Measurements from ENCODE around the gene SPTSSA.
"Not testable (repeated sequence)": the region's sequence is repeated elsewhere in the genome, so short reads cannot be mapped to it uniquely, and the experiment has no call there.

SPTSSA gene

DNA sequence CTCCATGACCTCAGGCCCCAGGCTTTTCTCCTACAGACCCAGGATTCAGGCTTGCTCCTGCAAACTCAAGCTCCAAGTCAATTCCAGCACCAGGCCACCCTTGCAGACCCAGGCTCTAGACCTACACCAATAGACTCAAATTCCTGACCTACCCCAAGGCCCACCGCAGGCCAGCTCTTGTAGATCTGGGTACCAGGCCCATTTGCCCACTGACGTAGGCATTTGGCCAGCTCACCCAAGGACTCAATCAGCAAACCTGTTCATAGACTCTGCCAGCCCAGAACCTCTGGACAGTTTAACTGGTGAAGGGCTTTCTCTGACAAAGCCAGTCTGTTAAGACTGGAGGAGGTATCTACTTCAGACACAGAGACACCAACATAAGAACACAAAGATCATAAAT is 52.3 kb downstream of the SPTSSA start:
- TF ChIP-seq, protein P1, sequence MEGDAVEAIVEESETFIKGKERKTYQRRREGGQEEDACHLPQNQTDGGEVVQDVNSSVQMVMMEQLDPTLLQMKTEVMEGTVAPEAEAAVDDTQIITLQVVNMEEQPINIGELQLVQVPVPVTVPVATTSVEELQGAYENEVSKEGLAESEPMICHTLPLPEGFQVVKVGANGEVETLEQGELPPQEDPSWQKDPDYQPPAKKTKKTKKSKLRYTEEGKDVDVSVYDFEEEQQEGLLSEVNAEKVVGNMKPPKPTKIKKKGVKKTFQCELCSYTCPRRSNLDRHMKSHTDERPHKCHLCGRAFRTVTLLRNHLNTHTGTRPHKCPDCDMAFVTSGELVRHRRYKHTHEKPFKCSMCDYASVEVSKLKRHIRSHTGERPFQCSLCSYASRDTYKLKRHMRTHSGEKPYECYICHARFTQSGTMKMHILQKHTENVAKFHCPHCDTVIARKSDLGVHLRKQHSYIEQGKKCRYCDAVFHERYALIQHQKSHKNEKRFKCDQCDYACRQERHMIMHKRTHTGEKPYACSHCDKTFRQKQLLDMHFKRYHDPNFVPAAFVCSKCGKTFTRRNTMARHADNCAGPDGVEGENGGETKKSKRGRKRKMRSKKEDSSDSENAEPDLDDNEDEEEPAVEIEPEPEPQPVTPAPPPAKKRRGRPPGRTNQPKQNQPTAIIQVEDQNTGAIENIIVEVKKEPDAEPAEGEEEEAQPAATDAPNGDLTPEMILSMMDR (IDR thresholded peaks at IDR 0.05; ENCODE audit: control insufficient read depth, extremely low read depth, insufficient read depth), result no peak

DNA sequence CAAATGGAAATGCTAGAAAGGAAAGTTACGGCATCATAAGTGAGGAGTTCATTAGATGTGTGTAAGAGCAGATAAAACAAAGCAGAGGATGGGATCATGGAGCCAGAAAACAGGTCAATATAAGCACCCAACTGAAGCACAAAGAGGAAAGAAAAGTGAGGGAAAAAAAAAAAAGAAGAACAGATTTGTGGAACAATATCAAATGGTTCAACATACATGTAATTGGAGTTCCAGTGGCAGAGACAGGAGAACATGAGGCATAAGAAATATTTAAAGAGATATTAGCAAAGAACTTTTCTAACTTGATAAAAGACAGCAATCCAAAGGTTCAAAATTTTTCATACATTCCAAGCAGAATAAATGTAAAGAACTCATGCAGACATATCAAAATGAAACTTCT is 54.1 kb downstream of the SPTSSA start:
- TF ChIP-seq, protein P1 (IDR thresholded peaks at IDR 0.05; ENCODE audit: control insufficient read depth, extremely low read depth, insufficient read depth), result no peak
- H3K4me3 ChIP-seq (ENCODE audit: low read depth, low read length), result no peak overlapping the region
- DNase-seq (ENCODE audit: low read depth), result no peak

More for the DNA sequence above, 52.3 kb downstream of the SPTSSA start:
- no peak for DNase-seq (ENCODE audit: low read depth)
- H3K4me3 ChIP-seq (ENCODE audit: low read depth, low read length), result no peak overlapping the region

DNA sequence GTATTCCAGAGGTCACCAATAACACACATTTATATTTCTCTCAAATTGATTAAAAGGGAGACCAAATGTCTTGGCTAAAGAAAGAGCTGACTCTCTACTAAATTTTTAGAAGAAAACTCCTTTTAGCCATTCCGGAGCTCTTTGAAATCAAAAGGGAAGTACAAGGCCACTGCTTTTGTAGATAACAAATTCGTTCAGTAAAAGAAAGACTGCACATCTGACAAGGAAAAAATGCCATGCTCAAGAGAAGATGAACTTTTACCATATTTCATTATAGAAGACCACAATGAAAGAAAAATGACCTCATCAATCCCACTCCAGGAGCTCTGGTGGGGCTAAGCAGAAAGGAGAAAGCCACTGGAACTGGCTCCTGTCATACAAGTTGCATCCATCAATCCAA is 57.6 kb downstream of the SPTSSA start:
- TF ChIP-seq, protein P1 (IDR thresholded peaks at IDR 0.05; ENCODE audit: control insufficient read depth, extremely low read depth, insufficient read depth), result no peak
- no peak for DNase-seq (ENCODE audit: low read depth)
- no peak overlapping the region for H3K4me3 ChIP-seq (ENCODE audit: low read depth, low read length)

DNA sequence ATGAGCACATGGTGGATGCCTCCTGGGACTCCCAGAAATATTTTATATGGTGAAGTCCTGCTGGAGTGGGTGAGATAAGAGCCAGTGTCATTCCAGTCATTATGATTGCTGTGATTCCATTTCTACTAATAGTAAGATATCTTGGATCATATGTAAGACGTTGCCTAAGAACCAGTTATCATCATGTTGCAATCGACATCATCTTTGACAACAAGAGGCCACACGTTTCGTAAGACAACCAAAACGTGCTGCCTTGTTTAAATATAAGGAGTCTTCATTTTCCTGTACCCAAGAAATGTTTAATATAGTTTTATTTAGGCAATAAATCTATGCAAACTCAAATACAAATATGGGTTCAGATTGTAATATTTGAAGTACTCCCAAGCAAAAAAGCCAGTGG is 58.4 kb downstream of the SPTSSA start:
- TF ChIP-seq, protein P1 (IDR thresholded peaks at IDR 0.05; ENCODE audit: control insufficient read depth, extremely low read depth, insufficient read depth), result no peak
- H3K4me3 ChIP-seq (ENCODE audit: low read depth, low read length), result no peak overlapping the region
- no peak for DNase-seq (ENCODE audit: low read depth)

DNA sequence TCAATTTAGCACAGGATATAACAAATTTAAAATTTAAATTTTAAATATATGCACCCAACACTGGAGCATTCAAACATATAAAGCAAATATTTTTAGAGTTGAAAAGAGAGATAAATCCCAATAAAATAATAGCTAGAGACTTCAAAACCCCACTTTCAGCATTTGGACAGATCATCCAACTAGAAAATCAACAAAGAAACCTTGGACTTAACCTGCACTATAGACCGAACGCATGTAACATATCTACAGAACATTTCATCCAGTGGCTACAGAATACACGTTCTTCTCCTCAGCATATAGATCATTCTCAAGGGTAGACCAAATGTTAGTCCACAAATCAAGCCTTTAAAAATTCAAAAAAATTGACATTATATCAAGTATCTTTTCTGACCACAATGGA is 64.0 kb downstream of the SPTSSA start:
- TF ChIP-seq, protein P1 (IDR thresholded peaks at IDR 0.05; ENCODE audit: control insufficient read depth, extremely low read depth, insufficient read depth), result no peak
- no peak overlapping the region for H3K4me3 ChIP-seq (ENCODE audit: low read depth, low read length)
- DNase-seq (ENCODE audit: low read depth), result no peak

DNA sequence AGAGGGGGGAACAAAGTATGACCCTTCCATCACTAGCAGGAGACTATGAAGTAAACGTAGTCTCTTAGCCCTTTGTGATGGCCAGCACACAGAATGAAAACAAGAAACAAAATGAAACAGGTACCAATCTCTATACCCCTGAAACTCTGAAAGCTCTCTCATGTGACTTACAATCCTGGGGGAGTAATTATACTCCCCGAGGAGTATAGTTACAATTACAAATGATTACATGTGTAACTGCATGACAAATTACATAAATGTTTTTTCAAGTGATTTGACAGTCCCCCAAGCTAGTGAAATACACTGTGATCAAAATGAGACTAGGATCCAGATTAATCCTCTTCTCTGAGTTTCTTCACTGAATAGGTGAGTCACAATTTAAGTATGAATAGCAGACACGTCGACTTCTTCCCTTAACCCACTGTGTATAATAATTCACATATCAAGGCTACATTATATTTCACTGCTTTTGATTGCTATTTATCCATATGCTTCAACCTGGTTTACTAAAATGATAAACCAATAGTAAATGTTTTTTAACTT is 74.0 kb downstream of the SPTSSA start:
- TF ChIP-seq, protein P1 (IDR thresholded peaks at IDR 0.05; ENCODE audit: control insufficient read depth, extremely low read depth, insufficient read depth), result no peak
- no peak overlapping the region for H3K4me3 ChIP-seq (ENCODE audit: low read depth, low read length)
- no peak for DNase-seq (ENCODE audit: low read depth)

DNA sequence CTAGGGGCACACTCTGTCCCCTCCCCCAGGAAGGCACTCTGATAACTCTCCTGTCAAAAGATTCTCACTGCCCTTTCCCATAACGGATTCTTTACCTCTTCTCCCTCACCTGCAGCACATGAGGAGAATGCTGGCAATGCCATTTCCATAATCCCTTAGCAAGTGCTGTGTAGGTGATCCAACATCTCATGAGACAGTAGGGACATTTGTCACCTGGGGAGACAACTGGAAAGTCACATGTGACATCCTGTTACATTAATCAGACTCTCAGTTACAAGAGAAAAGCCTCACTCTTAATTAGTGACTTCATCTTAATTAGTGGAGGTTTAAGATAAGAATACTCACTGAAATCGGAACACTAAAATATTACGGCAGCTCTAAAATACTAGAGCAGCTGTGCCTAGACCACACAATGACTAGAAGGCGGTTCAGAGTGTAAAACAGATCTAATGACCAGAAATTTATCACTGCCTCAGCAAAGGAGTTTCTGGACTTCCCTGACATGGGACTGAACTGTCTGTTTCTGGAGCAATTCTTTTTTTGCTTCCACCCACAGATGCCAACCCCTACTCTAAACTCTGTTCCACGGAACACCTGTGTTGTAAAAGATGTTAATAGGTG is 75.1 kb downstream of the SPTSSA start:
- TF ChIP-seq, protein P1 (IDR thresholded peaks at IDR 0.05; ENCODE audit: control insufficient read depth, extremely low read depth, insufficient read depth), result no peak
- H3K4me3 ChIP-seq (ENCODE audit: low read depth, low read length), result no peak overlapping the region
- DNase-seq (ENCODE audit: low read depth), result no peak

DNA sequence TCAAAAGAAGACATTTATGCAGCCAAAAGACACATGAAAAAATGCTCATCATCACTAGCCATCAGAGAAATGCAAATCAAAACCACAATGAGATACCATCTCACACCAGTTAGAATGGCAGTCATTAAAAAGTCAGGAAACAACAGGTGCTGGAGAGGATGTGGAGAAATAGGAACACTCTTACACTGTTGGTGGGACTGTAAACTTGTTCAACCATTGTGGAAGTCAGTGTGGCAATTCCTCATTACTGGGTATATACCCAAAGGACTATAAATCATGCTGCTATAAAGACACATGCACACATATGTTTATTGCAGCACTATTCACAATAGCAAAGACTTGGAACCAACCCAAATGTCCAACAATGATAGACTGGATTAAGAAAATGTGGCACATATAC is 76.2 kb downstream of the SPTSSA start:
- DNase-seq (ENCODE audit: low read depth), result not testable (repeated sequence)

More for the DNA sequence above, 76.2 kb downstream of the SPTSSA start:
- not testable (repeated sequence) for H3K4me3 ChIP-seq (ENCODE audit: low read depth, low read length)

Measured in LNCaP clone FGC (cell line).